ENCODE data around the gene OLFM3. TPM values are rescaled to one million over a fixed set of nuclear protein-coding genes. Genes with fewer than 3 reads are reported as not detected.

OLFM3 gene
- total RNA-seq, 4 donors from 2014 or later, result 0.23 to 1.2 (median 0.34) TPM

DNA sequence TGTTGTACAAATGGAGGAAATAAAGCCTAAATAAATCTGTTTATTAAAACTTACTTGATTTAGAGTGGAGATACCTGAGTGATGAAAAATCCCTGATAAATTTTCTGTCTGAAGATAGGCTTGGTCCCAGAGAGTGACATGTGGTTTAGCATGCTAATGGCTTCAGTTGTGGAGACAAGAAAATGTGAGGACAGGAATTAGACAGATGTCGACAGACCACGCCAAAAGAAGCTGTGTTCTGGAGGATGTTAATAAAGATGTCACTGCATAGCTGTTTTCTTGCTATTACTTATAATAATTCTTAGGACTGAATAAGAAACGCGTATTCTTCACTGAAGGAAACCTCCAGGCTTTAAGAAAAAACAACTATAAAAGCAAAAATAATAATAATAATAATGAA is 154.9 kb downstream of the OLFM3 start:
- Histone ChIP-seq H3K27ac (replicated peaks in 1 of 4) (no peak overlapping the region), H3K4me3 (no peak overlapping the region), H3K36me3 (no peaks in the 10 kb centered on the region), H3K9me3 (no peaks in the 10 kb centered on the region), H3K27me3 (peaks cover 0 to 3% (median 0%) of the 10 kb centered on the region in 4 donors), H3K4me1 (no peaks in the 10 kb centered on the region)
- DNase-seq (ENCODE audit: extremely low spot score), result no peak
- intact Hi-C loops (cut with DNase I), result no loop called here
- TF ChIP-seq CTCF (IDR thresholded peaks at IDR 0.05), result no peak
- TF ChIP-seq POLR2A (IDR thresholded peaks at IDR 0.05; ENCODE audit: low read depth), result no peak
- no peak for TF ChIP-seq POLR2AphosphoS5 (IDR thresholded peaks at IDR 0.05)
- WGBS, result 89% methylated on average over 4 of the region's 4 CpGs

- no peak overlapping the region for H3K4me3 ChIP-seq
- no peaks in the 10 kb centered on the region for H3K27me3 ChIP-seq
- no peaks in the 10 kb centered on the region for H3K36me3 ChIP-seq
- no peak overlapping the region for H3K27ac ChIP-seq (replicated peaks in 1 of 4)
- intact Hi-C loops (cut with DNase I), result no loop called here
- H3K4me1 ChIP-seq, result no peaks in the 10 kb centered on the region
- H3K9me3 ChIP-seq, result no peaks in the 10 kb centered on the region
- TF ChIP-seq CTCF (IDR thresholded peaks at IDR 0.05) (no peak), EP300 (IDR thresholded peaks at IDR 0.05) (no peak), POLR2AphosphoS5 (IDR thresholded peaks at IDR 0.05) (no peak), POLR2A (IDR thresholded peaks at IDR 0.05; ENCODE audit: low read depth) (no peak)
- 25% methylated on average over 2 of the region's 2 CpGs for WGBS
- no peak for DNase-seq (ENCODE audit: extremely low spot score)
Measured at GRCh38 chr1:101835988-101836387, 160.7 kb downstream of the OLFM3 start.

DNA sequence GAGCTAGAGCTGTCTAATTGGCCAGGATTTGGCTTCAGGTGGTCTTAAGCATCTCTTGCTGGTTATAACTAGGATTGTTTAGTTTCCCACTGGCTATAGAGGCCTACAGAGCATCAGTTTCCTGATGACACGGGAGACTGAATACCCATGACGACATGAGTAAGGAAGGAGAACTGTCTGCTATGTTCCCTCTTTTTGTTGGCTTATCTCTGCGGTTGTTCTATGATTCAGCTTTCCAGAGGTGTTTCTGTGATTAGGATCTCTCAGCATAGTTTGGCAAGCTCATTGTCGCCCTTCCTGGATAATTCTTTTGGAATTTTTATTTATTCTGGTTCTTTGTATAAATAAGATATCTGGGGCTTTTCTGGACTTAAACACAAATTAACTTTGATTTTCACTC is 163.4 kb downstream of the OLFM3 start:
- Histone ChIP-seq H3K36me3 (no peaks in the 10 kb centered on the region), H3K27me3 (peaks cover 0 to 5% (median 0%) of the 10 kb centered on the region in 4 donors), H3K9me3 (no peaks in the 10 kb centered on the region), H3K27ac (replicated peaks in 1 of 4) (no peak overlapping the region), H3K4me3 (no peak overlapping the region), H3K4me1 (no peaks in the 10 kb centered on the region)
- intact Hi-C loops (cut with DNase I), result no loop called here
- TF ChIP-seq POLR2A (IDR thresholded peaks at IDR 0.05; ENCODE audit: low read depth) (no peak), CTCF (IDR thresholded peaks at IDR 0.05) (no peak), POLR2AphosphoS5 (IDR thresholded peaks at IDR 0.05) (no peak), EP300 (IDR thresholded peaks at IDR 0.05) (no peak)
- DNase-seq (ENCODE audit: extremely low spot score), result no peak
- 56% methylated on average over 4 of the region's 4 CpGs for WGBS

DNA sequence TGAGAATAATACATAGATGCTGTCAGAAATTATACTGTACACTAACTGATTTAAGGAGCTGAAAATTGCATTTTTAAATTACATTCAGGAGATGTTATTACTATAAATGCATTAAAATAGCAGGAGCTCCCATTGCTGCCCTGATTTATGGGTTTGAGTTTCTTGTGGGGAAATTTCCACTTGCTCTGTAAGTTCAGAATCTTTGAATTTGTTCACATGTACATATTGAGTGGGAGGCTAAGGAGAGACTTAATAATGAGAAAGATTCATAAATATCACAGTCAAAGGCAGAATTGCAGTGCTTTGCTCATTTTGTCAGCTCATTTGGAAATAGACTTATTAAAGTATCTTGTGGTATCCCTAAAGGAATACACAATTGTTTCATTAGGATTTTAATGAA is 170.3 kb downstream of the OLFM3 start:
- Histone ChIP-seq H3K27ac (replicated peaks in 1 of 4) (no peak overlapping the region), H3K27me3 (peaks cover 0 to 5% (median 0%) of the 10 kb centered on the region in 4 donors), H3K4me1 (no peaks in the 10 kb centered on the region), H3K4me3 (no peak overlapping the region), H3K36me3 (no peaks in the 10 kb centered on the region), H3K9me3 (no peaks in the 10 kb centered on the region)
- no peak for DNase-seq (ENCODE audit: extremely low spot score)
- intact Hi-C loops (cut with DNase I), result no loop called here
- no peak for TF ChIP-seq CTCF (IDR thresholded peaks at IDR 0.05)
- TF ChIP-seq POLR2A (IDR thresholded peaks at IDR 0.05; ENCODE audit: low read depth), result no peak
- no peak for TF ChIP-seq POLR2AphosphoS5 (IDR thresholded peaks at IDR 0.05)
- no peak for TF ChIP-seq EP300 (IDR thresholded peaks at IDR 0.05)

DNA sequence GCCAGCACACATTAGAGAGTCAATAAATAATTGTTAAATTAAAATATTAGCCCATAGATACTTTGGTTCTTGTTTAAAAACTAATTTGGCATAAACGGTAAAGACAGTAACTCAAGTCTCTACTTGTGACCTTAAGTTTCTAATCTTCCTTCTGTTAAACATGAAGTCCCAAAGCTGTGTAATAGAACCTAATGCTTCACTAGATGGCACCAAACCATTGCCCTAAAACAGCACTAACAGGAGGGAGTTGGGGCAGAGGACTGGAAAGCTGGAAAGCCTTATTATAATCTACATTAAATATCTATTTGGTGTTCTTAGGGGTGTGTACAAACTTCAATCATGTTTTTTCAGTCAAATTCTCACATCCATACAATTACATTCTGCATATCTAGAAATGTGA is 176.7 kb downstream of the OLFM3 start:
- WGBS, result 48% methylated on average over 1 of the region's 1 CpG
- H3K4me3 ChIP-seq, result no peak overlapping the region
- no peaks in the 10 kb centered on the region for H3K27me3 ChIP-seq
- no peaks in the 10 kb centered on the region for H3K4me1 ChIP-seq
- H3K9me3 ChIP-seq, result no peaks in the 10 kb centered on the region
- no peak overlapping the region for H3K27ac ChIP-seq (replicated peaks in 1 of 4)
- DNase-seq (ENCODE audit: extremely low spot score), result no peak
- TF ChIP-seq POLR2AphosphoS5 (IDR thresholded peaks at IDR 0.05) (no peak), CTCF (IDR thresholded peaks at IDR 0.05) (peak in 2 of 3 experiments; percentile 9 to 28)
- H3K36me3 ChIP-seq, result no peaks in the 10 kb centered on the region
- intact Hi-C loops (cut with DNase I), result no loop called here

Measured in esophagus muscularis mucosa (tissue), 4 donors.